Endothelial cell (in vitro differentiated cells): ENCODE results near the gene SLC35F5. TPM values are rescaled to one million over a fixed set of nuclear protein-coding genes. Genes with fewer than 3 reads are reported as not detected.
A peak's percentile ranks its signal among the peaks of the same experiment; 100 is the strongest.

ENCODE experiments used
- DNase-seq: peaks from one replicate; pipeline ENCODE4 v3.0.0; 2021; ENCODE audit warnings: low spot score
- H3K27ac Mint-ChIP-seq: one replicate; pipeline ENCODE4 v1.8.0; 2021; ENCODE audit warnings: mixed read lengths, inconsistent platforms; ENCODE audit not compliant: unreplicated experiment
- H3K27me3 Mint-ChIP-seq: one replicate; pipeline ENCODE4 v1.8.0; 2021; ENCODE audit warnings: mild to moderate bottlenecking, moderate library complexity, mixed read lengths, inconsistent platforms; ENCODE audit not compliant: unreplicated experiment
- H3K36me3 Mint-ChIP-seq: one replicate; pipeline ENCODE4 v1.8.0; 2021; ENCODE audit warnings: mild to moderate bottlenecking, low read depth, mixed read lengths, inconsistent platforms; ENCODE audit not compliant: unreplicated experiment
- H3K4me1 Mint-ChIP-seq: one replicate; pipeline ENCODE4 v1.8.0; 2021; ENCODE audit warnings: mild to moderate bottlenecking, mixed read lengths, inconsistent platforms; ENCODE audit not compliant: unreplicated experiment
- H3K4me3 Mint-ChIP-seq: one replicate; pipeline ENCODE4 v1.8.0; 2021; ENCODE audit warnings: mild to moderate bottlenecking, mixed read lengths, inconsistent platforms; ENCODE audit not compliant: unreplicated experiment
- H3K9me3 Mint-ChIP-seq: one replicate; pipeline ENCODE4 v1.8.0; 2021; ENCODE audit warnings: mixed read lengths, inconsistent platforms; ENCODE audit not compliant: unreplicated experiment
- long read RNA-seq: library from polyadenylated mRNA; unstranded; transcript quantifications from one replicate; pipeline ENCODE4 v2.0.0, GENCODE V29; 2020; ENCODE audit not compliant: unreplicated experiment
- total RNA-seq: library from RNA; stranded (reverse); fragmentation: NEBNext Ultra II Directional; extraction: Animal tissue kit (Norgen Biotek cat#: 25700); gene quantifications from one replicate; pipeline ENCODE4 v1.2.1, GENCODE V29; 2021; ENCODE audit not compliant: unreplicated experiment
- TF ChIP-seq, protein P1 (sequence below): fragments of 200-600 bp; sonication (generic); IDR thresholded peaks from one replicate; pipeline ENCODE4 v1.5.0; 2021; ENCODE audit warnings: antibody characterized with exemption; ENCODE audit not compliant: unreplicated experiment

SLC35F5 gene, protein sequence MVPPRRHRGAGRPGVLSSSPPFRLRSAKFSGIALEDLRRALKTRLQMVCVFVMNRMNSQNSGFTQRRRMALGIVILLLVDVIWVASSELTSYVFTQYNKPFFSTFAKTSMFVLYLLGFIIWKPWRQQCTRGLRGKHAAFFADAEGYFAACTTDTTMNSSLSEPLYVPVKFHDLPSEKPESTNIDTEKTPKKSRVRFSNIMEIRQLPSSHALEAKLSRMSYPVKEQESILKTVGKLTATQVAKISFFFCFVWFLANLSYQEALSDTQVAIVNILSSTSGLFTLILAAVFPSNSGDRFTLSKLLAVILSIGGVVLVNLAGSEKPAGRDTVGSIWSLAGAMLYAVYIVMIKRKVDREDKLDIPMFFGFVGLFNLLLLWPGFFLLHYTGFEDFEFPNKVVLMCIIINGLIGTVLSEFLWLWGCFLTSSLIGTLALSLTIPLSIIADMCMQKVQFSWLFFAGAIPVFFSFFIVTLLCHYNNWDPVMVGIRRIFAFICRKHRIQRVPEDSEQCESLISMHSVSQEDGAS
- total RNA-seq, result 34.4 TPM
- long read RNA-seq, full-length matches to known transcripts, result 11 of 11 reads
- long read RNA-seq, partial matches to known transcripts, result 0 of 11 reads
- long read RNA-seq, other reads (novel, unspliced or antisense), result 0 of 11 reads

DNA sequence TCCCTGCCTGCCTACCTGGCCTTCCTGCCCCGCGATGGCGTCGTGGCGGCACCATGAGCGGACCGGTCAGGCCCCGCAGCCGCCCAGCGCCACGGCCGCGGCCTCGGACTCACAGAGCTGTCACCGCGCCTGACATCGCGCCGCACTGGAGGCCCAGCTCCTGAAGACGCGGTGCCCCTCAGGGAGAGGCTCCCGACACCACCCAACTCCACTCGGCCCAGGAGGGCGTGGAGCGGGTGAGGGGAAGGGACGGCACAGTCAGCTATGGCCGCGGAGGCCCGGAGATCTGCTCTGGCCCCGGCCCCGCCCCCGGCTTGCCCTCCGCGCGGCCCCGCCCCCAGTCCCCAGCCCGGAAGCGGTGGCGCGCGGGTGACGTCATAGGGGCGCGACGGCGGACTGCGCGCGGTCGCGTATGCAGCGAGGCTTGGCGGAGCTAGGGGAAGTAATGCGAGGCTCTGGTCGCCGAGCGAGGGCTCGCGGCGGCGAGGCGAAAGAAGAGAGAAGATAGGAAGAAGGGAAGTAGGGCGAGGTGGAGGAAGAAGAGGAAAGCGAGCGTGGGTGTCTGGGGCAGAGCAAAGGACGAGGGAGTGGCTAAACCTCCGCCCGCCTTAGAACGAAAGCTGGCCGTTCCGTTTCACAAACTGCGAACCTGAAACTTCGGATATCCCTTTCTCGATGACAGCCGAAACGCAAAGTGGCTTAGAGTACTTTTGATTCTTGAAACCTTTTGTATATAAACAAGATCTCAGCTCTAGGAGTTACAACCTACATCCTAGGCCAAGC lies at the start of gene SLC35F5:
SLC35F5 (minus strand) TSS at position 288 of the 783 bp plus-strand sequence; CDS start at position 55, 233 bp downstream.
- peaks cover 4% of the 10 kb centered on the region for H3K36me3 Mint-ChIP-seq
- H3K4me1 Mint-ChIP-seq, result peaks cover 11% of the 10 kb centered on the region
- peaks cover 3% of the 10 kb centered on the region for H3K27me3 Mint-ChIP-seq
- H3K4me3 Mint-ChIP-seq, result peak within 1 kb of the TSS; percentile 100
- peak; percentile 97 for DNase-seq
- TF ChIP-seq, protein P1, sequence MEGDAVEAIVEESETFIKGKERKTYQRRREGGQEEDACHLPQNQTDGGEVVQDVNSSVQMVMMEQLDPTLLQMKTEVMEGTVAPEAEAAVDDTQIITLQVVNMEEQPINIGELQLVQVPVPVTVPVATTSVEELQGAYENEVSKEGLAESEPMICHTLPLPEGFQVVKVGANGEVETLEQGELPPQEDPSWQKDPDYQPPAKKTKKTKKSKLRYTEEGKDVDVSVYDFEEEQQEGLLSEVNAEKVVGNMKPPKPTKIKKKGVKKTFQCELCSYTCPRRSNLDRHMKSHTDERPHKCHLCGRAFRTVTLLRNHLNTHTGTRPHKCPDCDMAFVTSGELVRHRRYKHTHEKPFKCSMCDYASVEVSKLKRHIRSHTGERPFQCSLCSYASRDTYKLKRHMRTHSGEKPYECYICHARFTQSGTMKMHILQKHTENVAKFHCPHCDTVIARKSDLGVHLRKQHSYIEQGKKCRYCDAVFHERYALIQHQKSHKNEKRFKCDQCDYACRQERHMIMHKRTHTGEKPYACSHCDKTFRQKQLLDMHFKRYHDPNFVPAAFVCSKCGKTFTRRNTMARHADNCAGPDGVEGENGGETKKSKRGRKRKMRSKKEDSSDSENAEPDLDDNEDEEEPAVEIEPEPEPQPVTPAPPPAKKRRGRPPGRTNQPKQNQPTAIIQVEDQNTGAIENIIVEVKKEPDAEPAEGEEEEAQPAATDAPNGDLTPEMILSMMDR, result no peak
- peak within 1 kb of the TSS; percentile 99 for H3K27ac Mint-ChIP-seq
- no peaks in the 10 kb centered on the region for H3K9me3 Mint-ChIP-seq

DNA sequence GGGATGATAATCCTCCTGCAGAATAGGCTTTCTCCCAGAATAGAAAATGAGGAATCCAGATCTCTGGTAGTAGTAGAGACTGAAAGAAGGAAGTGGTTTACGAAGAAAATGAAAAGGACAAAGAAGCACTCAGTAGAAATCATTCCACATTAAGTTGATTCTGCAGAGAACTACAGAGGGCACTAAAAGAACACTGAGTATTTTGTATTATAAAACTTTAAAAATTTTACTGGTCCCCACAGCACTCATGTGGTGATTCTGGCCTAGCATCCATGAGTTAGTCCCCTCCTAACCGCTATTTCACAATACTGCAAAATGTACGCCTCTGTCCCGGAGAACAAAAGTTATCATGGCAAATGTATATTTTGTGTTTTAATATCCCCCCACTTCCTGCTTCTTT lies 42.9 kb upstream of the SLC35F5 start:
- no peak overlapping the region for H3K4me3 Mint-ChIP-seq
- no peaks in the 10 kb centered on the region for H3K27me3 Mint-ChIP-seq
- no peak overlapping the region for H3K27ac Mint-ChIP-seq
- H3K4me1 Mint-ChIP-seq, result peaks cover 6% of the 10 kb centered on the region
- H3K36me3 Mint-ChIP-seq, result no peaks in the 10 kb centered on the region
- TF ChIP-seq, protein P1, result no peak
- no peak for DNase-seq
- no peaks in the 10 kb centered on the region for H3K9me3 Mint-ChIP-seq

DNA sequence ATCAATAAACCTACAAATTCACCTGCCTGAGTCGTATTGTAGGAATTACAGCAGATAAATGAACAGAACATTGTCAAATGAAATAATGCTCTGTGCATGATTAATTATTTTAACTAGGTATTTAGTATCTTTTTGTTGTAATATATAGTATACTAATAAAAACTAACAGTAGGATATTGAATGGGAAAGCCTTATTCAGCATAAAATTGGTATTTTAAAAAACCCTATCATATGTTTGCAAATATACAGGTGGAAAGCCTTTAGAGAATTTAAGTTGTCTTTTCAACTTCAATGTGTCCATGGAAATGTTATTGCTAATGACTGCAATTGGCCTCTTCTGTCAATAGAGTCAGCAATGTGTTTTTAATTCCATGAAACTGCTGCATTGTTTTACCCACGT lies 40.8 kb upstream of the SLC35F5 start:
- no peaks in the 10 kb centered on the region for H3K27me3 Mint-ChIP-seq
- TF ChIP-seq, protein P1, result no peak

DNA sequence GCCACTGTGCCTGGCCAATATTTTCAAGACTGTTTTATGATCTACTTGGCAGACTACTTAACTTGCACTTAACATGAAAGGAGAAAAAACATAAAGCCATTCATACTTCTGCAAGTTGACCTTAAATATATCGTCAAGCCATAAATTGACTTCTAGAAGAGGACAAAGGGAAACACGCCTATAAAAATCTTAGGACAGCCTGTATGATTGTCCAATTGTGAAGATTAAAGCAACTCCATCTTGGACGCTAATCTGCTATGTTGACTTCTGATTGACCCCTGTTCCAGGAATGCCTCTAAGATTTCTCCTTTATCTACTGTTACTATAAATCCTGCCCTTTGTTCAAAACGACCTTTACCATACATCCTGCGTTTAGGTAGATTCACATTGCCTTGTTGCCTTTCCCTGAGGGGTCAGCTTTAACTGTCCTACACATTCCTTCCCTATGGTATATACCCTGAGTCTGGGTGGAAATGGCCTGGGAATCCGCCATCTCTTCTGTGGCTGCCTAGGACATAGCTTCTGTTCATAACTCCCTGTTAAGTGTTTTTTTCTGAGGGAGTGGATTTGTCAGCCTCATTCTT lies 40.2 kb upstream of the SLC35F5 start:
- Mint-ChIP-seq H3K4me3 (no peak overlapping the region), H3K27ac (no peak overlapping the region), H3K4me1 (peaks cover 6% of the 10 kb centered on the region), H3K9me3 (no peaks in the 10 kb centered on the region), H3K36me3 (no peaks in the 10 kb centered on the region), H3K27me3 (no peaks in the 10 kb centered on the region)
- TF ChIP-seq, protein P1, result no peak
- DNase-seq, result no peak

More for the DNA sequence above, 40.8 kb upstream of the SLC35F5 start:
- Mint-ChIP-seq H3K9me3 (no peaks in the 10 kb centered on the region), H3K4me3 (no peak overlapping the region), H3K4me1 (peaks cover 6% of the 10 kb centered on the region), H3K27ac (no peak overlapping the region), H3K36me3 (no peaks in the 10 kb centered on the region)
- no peak for DNase-seq
